Body of pancreas (tissue), 4 donors: ENCODE data around the gene NDP.

Experiments used
- POLR2A ChIP-seq, 3 donors: fragments of 450-650 bp; IDR thresholded peaks; one replicate each; pipeline ENCODE4 v1.6.1; 2016; ENCODE audit warnings: antibody characterized with exemption in 3 of 3, mild to moderate bottlenecking in 2 of 3
- TF ChIP-seq, protein P1 (sequence below), 7 experiments: fragments of 450-650 bp in 4 of 7; fragments of 200-600 bp in 3 of 7; sonication (generic) in 3 of 7; IDR thresholded peaks; one replicate each; pipeline ENCODE4 v1.5.1; 2016 to 2019; ENCODE audit warnings: antibody characterized with exemption in 7 of 7

DNA sequence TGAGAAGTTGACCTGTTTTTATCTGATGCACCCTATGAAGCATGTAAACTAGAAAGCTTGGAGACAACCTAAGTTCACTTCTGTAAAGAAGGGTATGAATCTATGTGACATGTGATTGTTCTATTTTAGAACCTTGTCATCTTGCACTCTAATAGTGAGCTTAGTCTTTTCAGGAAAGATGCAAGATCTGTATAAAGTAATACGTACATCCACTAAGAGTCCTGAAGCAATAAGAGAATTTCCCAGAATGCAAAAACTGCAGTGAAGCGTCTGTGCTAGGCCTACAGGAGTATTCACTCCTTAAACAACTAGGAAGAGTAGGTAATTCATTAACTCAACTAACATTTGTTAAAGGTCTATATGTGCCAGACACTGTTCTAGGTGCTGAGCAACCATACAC, 23.3 kb upstream of the NDP start:
- TF ChIP-seq, protein P1, sequence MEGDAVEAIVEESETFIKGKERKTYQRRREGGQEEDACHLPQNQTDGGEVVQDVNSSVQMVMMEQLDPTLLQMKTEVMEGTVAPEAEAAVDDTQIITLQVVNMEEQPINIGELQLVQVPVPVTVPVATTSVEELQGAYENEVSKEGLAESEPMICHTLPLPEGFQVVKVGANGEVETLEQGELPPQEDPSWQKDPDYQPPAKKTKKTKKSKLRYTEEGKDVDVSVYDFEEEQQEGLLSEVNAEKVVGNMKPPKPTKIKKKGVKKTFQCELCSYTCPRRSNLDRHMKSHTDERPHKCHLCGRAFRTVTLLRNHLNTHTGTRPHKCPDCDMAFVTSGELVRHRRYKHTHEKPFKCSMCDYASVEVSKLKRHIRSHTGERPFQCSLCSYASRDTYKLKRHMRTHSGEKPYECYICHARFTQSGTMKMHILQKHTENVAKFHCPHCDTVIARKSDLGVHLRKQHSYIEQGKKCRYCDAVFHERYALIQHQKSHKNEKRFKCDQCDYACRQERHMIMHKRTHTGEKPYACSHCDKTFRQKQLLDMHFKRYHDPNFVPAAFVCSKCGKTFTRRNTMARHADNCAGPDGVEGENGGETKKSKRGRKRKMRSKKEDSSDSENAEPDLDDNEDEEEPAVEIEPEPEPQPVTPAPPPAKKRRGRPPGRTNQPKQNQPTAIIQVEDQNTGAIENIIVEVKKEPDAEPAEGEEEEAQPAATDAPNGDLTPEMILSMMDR (IDR thresholded peaks at IDR 0.05) = no peak
- no peak for TF ChIP-seq POLR2A (IDR thresholded peaks at IDR 0.05)
